ENCODE results near the gene METTL16.
"Not testable (repeated sequence)": the region's sequence is repeated elsewhere in the genome, so short reads cannot be mapped to it uniquely, and the experiment has no call there.

The METTL16 gene

GRCh38 chr17:2511462-2512369 lies at the start of gene METTL16:
TSS of gene METTL16 (minus strand) at chr17:2511888. CDS start at chr17:2502331, 9,557 bp downstream.
- DNase-seq, result peak; percentile 89

- no peak for DNase-seq
These were observed 49.0 kb upstream of the METTL16 start for GRCh38 chr17:2560658-2561057.

GRCh38 chr17:2551928-2552327 lies 40.2 kb upstream of the METTL16 start:
- DNase-seq, result no peak

GRCh38 chr17:2551493-2551892 lies 39.8 kb upstream of the METTL16 start:
- DNase-seq, result no peak

GRCh38 chr17:2549392-2550211 lies 37.9 kb upstream of the METTL16 start:
- DNase-seq, result no peak

GRCh38 chr17:2548026-2548425 lies 36.3 kb upstream of the METTL16 start:
- DNase-seq, result not testable (repeated sequence)

- DNase-seq, result no peak
These were observed 35.5 kb upstream of the METTL16 start for GRCh38 chr17:2547176-2547575.

- DNase-seq, result no peak
These were observed 33.7 kb upstream of the METTL16 start for GRCh38 chr17:2545393-2545792.

- no peak for DNase-seq
These were observed 30.8 kb upstream of the METTL16 start for GRCh38 chr17:2542456-2542855.

- no peak for DNase-seq
These were observed 30.4 kb upstream of the METTL16 start for GRCh38 chr17:2542056-2542455.

GRCh38 chr17:2537579-2537978 lies 25.9 kb upstream of the METTL16 start:
- DNase-seq, result not testable (repeated sequence)

- DNase-seq, result no peak
These were observed 20.5 kb upstream of the METTL16 start for GRCh38 chr17:2532146-2532720.

GRCh38 chr17:2531243-2531954 lies 19.7 kb upstream of the METTL16 start:
- DNase-seq, result not testable (repeated sequence)

GRCh38 chr17:2521775-2522410 lies 10.2 kb upstream of the METTL16 start:
- not testable (repeated sequence) for DNase-seq

GRCh38 chr17:2521257-2521656 lies 9.6 kb upstream of the METTL16 start:
- DNase-seq, result no peak

GRCh38 chr17:2517539-2517938 lies 5.9 kb upstream of the METTL16 start:
- DNase-seq, result no peak

GRCh38 chr17:2511138-2511461 lies 588 bp downstream of the METTL16 start:
- no peak for DNase-seq

- DNase-seq, result no peak
These were observed 1.1 kb downstream of the METTL16 start for GRCh38 chr17:2510559-2510958.

- DNase-seq, result no peak
These were observed 3.7 kb downstream of the METTL16 start for GRCh38 chr17:2508035-2508434.

- not testable (repeated sequence) for DNase-seq
These were observed 4.7 kb downstream of the METTL16 start for GRCh38 chr17:2507015-2507414.

GRCh38 chr17:2503627-2504026 lies 8.1 kb downstream of the METTL16 start:
- DNase-seq, result no peak

- DNase-seq, result no peak
These were observed 8.7 kb downstream of the METTL16 start for GRCh38 chr17:2502871-2503580.
